Gastroesophageal sphincter (tissue), 3 donors: ENCODE data around the gene GID4.

Experiments used
- POLR2A ChIP-seq, 2 donors: fragments of 450-650 bp; IDR thresholded peaks; one replicate each; pipeline ENCODE4 v1.6.1; 2017; ENCODE audit warnings: antibody characterized with exemption in 2 of 2, mild to moderate bottlenecking in 2 of 2, moderate library complexity in 1 of 2
- POLR2AphosphoS5 ChIP-seq: sonication (generic); formaldehyde crosslinking; IDR thresholded peaks from one replicate; pipeline ENCODE4 v1.6.1; 2017; ENCODE audit warnings: antibody characterized with exemption
- TF ChIP-seq, protein P1 (sequence below), 4 experiments: fragments of 200-600 bp in 2 of 4; fragments of 450-650 bp in 2 of 4; sonication (generic) in 1 of 4; IDR thresholded peaks; one replicate each; pipeline ENCODE4 v1.5.1; 2017 to 2019; ENCODE audit warnings: antibody characterized with exemption in 4 of 4, mild to moderate bottlenecking in 2 of 4, moderate library complexity in 2 of 4

DNA sequence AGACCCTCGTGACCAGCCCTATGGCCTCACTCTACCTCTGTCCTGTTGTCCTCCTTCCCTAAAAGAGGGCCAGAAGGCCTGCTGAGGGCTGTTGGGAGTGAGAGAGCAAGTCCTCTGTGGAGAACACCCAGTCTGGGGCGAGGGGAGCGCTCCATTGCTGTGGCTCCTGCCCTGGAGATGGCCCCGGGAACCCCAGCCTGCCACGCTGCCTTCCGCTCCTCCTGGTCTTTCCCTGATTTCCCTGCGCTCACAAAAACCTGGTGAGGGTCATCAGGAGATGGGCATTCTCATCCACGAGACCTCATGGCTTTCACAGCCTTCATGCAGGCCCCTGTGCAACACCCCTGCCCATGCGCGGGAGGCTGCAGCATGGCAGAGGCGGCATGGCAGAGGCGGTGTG lies 45.4 kb upstream of the GID4 start:
- TF ChIP-seq, protein P1, sequence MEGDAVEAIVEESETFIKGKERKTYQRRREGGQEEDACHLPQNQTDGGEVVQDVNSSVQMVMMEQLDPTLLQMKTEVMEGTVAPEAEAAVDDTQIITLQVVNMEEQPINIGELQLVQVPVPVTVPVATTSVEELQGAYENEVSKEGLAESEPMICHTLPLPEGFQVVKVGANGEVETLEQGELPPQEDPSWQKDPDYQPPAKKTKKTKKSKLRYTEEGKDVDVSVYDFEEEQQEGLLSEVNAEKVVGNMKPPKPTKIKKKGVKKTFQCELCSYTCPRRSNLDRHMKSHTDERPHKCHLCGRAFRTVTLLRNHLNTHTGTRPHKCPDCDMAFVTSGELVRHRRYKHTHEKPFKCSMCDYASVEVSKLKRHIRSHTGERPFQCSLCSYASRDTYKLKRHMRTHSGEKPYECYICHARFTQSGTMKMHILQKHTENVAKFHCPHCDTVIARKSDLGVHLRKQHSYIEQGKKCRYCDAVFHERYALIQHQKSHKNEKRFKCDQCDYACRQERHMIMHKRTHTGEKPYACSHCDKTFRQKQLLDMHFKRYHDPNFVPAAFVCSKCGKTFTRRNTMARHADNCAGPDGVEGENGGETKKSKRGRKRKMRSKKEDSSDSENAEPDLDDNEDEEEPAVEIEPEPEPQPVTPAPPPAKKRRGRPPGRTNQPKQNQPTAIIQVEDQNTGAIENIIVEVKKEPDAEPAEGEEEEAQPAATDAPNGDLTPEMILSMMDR (IDR thresholded peaks at IDR 0.05): no peak
- TF ChIP-seq POLR2A (IDR thresholded peaks at IDR 0.05) (no peak), POLR2AphosphoS5 (no peak)
